Activated CD4-positive, alpha-beta memory T cell treated with anti-CD3 and anti-CD28 coated beads for 36 hours (primary cell): ENCODE results near the gene TPX2. TPM values are rescaled to one million over a fixed set of nuclear protein-coding genes. Genes with fewer than 3 reads are reported as not detected.

Experiments used
- CTCF ChIA-PET: fragments of 350-600 bp; sonication (Branson Sonifier 250); formaldehyde crosslinking; loops from one replicate; lab custom pipeline; 2021; ENCODE audit warnings: antibody characterized with exemption, inconsistent platforms; lab: Charles Lee
- POLR2A ChIA-PET: fragments of 350-600 bp; sonication (Branson Sonifier 250); formaldehyde crosslinking; loops from one replicate; lab custom pipeline; 2021; ENCODE audit warnings: antibody characterized with exemption; lab: Charles Lee
- DNase-seq: peaks from one replicate; pipeline ENCODE4 v3.0.0-alpha.2; 2020
- H3K27ac Mint-ChIP-seq: one replicate; pipeline ENCODE4 v1.8.0; 2021; ENCODE audit warnings: mixed read lengths
- H3K27me3 Mint-ChIP-seq: one replicate; pipeline ENCODE4 v1.8.0; 2021; ENCODE audit warnings: mixed read lengths
- H3K36me3 Mint-ChIP-seq: one replicate; pipeline ENCODE4 v1.8.0; 2021; ENCODE audit warnings: mixed read lengths
- H3K4me1 Mint-ChIP-seq: one replicate; pipeline ENCODE4 v1.8.0; 2021; ENCODE audit warnings: low read depth, mixed read lengths
- H3K4me3 Mint-ChIP-seq: one replicate; pipeline ENCODE4 v1.8.0; 2021; ENCODE audit warnings: mild to moderate bottlenecking, mixed read lengths
- H3K9me3 Mint-ChIP-seq: one replicate; pipeline ENCODE4 v1.8.0; 2021; ENCODE audit warnings: mixed read lengths
- intact Hi-C: fragments of 100-400 bp; cut with micrococcal nuclease; formaldehyde crosslinking; loops from one replicate; pipeline ENCODE4 v1.15.1; 2023
- total RNA-seq, 2 experiments: library from RNA; stranded (reverse); gene quantifications; one replicate each; pipeline ENCODE4 v1.2.3, GENCODE V29; 2021

Gene TPX2
- total RNA-seq, 2 experiments from 2014 or later: 149 TPM

DNA sequence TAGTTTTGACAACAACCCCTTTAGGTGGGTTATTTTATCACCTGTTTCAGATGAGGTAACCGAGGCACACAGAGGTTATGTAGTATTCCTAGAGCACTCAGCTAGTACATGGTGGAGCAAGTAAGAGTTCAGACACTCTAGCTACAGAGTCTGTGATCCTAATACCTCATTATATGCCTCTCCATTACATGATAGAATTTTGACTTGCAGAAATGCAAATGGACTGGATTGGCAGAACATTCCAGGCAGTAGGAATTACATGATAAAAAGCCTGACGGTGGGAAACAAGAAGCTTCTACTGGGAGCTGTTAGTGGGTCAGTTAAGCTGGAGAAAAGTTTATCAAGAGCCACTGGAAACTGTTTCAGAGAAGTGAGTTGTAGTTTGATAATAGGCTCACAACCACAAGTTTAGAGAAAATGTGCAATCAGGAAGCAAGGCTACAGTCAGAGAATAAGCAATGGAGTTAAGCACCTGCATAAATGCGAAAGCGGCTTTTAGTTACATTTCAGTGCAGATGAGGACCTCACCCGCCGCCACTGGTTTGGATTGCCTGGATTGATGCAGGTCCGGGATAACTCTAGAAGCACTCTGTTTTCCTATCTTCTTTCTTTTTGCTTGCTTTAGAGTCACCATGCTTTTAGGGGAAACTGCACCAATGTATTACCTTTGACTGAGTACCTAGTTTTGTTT, 45.4 kb downstream of the TPX2 start:
- Mint-ChIP-seq H3K9me3 (no peaks in the 10 kb centered on the region), H3K36me3 (peaks cover 52% of the 10 kb centered on the region), H3K27me3 (no peaks in the 10 kb centered on the region), H3K4me1 (no peaks in the 10 kb centered on the region), H3K27ac (no peak overlapping the region), H3K4me3 (no peak overlapping the region)
- no peak for DNase-seq
- intact Hi-C loops: no loop called here
- CTCF ChIA-PET: interaction anchor here (1.2 kb wide), 1 partner anchor 68 kb away, joined by 3 read pairs; no protein-coding TSS in a partner anchor
- POLR2A ChIA-PET: no interaction called here

DNA sequence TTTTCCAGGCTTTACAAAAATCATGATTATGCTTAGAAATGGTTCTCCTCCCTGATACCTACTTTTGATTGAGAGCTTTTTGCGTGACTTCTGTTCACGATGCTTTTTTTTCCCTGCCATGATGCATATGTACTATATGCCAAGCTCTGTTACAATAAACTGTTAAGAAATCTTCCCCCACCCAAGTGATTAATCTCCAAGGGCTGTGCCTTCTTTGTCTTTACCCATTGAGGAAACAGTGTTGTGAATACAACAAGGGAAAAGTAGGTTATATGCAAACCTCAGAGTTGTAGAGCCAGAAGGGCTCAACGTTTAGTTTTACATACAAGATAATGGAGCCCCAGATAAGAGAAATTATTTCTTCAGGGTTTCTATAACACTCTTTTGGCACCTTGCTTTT, 46.0 kb downstream of the TPX2 start:
- CTCF ChIA-PET: no interaction called here
- POLR2A ChIA-PET: no interaction called here
- no peaks in the 10 kb centered on the region for H3K27me3 Mint-ChIP-seq
- H3K27ac Mint-ChIP-seq: no peak overlapping the region
- intact Hi-C loops: no loop called here
- H3K4me3 Mint-ChIP-seq: no peak overlapping the region
- H3K4me1 Mint-ChIP-seq: no peaks in the 10 kb centered on the region
- H3K9me3 Mint-ChIP-seq: no peaks in the 10 kb centered on the region
- DNase-seq: no peak
- H3K36me3 Mint-ChIP-seq: peaks cover 49% of the 10 kb centered on the region

DNA sequence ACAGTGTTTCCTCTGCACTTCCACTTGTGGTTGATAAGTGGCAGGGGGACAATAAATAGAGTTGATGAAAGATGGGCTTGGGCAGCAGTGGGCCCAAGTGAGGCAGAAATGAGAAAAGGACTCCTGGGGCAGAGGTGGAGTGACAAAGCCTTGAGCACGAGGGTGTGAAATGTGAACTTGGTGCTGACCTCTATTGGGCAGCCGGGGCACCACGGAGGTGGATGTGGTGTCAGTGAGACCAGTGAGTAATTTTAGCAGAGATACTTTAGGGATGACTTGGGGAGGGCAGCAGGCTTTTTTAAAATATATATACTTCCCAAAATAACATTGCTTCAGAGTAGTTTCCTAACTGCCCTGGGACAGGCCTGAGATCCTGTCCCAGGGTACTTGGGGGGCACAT, 49.5 kb downstream of the TPX2 start:
- no peaks in the 10 kb centered on the region for H3K4me1 Mint-ChIP-seq
- DNase-seq: peak; percentile 13
- intact Hi-C loops: no loop called here
- H3K4me3 Mint-ChIP-seq: no peak overlapping the region
- no peaks in the 10 kb centered on the region for H3K27me3 Mint-ChIP-seq
- H3K9me3 Mint-ChIP-seq: no peaks in the 10 kb centered on the region
- ChIA-PET POLR2A (no interaction called here), CTCF (no interaction called here)
- H3K36me3 Mint-ChIP-seq: peaks cover 48% of the 10 kb centered on the region
- H3K27ac Mint-ChIP-seq: no peak overlapping the region

- H3K4me3 Mint-ChIP-seq: no peak overlapping the region
- peaks cover 47% of the 10 kb centered on the region for H3K36me3 Mint-ChIP-seq
- no peaks in the 10 kb centered on the region for H3K9me3 Mint-ChIP-seq
- no peaks in the 10 kb centered on the region for H3K27me3 Mint-ChIP-seq
- ChIA-PET POLR2A (no interaction called here), CTCF (interaction anchor here (0.7 kb wide), 1 partner anchor 67 kb away, joined by 3 read pairs; no protein-coding TSS in a partner anchor)
- H3K27ac Mint-ChIP-seq: no peak overlapping the region
- DNase-seq: no peak
- no peaks in the 10 kb centered on the region for H3K4me1 Mint-ChIP-seq
- intact Hi-C loops: no loop called here
Measured at GRCh38 chr20:31790401-31790800, 51.3 kb downstream of the TPX2 start.

DNA sequence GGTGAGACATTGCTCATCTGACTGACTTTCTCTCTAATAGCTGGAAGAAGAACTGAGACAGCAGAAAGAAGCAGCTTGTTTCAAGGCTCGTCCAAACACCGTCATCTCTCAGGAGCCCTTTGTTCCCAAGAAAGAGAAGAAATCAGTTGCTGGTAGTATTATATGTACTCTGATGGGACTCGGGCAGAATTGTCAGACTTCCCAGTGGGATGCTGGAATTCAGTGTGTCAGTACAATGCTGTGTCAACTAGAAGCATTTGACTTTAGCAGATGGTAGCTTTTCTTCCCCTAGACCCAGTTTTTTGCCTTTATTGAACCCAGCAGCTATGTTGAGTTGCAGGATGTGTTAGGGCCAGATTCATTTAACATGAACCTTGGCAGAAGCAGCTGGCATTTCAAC, 58.3 kb downstream of the TPX2 start:
- CTCF ChIA-PET: no interaction called here
- POLR2A ChIA-PET: no interaction called here
- no peak for DNase-seq
- H3K27ac Mint-ChIP-seq: no peak overlapping the region
- H3K4me1 Mint-ChIP-seq: no peaks in the 10 kb centered on the region
- H3K9me3 Mint-ChIP-seq: no peaks in the 10 kb centered on the region
- no peaks in the 10 kb centered on the region for H3K27me3 Mint-ChIP-seq
- H3K36me3 Mint-ChIP-seq: peaks cover 66% of the 10 kb centered on the region
- no peak overlapping the region for H3K4me3 Mint-ChIP-seq
- intact Hi-C loops: no loop called here

DNA sequence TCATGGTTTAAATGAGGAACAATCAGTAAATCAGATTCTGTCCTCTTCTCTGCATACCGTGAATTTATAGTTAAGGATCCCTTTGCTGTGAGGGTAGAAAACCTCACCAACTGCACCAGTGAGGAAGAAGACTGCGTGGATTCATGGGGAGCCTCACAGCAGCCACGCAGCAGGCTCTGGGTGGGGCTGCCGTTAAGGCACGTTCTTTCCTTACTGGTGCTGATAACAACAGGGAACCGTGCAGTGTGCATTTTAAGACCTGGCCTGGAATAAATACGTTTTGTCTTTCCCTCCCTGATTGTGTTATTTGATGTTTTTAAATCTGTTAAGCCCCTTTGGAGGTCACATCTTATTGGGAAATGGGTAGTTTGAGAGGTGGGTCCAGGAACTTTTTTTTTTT, 62.4 kb downstream of the TPX2 start:
- H3K4me3 Mint-ChIP-seq: no peak overlapping the region
- DNase-seq: no peak
- H3K27ac Mint-ChIP-seq: no peak overlapping the region
- no peaks in the 10 kb centered on the region for H3K27me3 Mint-ChIP-seq
- H3K36me3 Mint-ChIP-seq: peaks cover 38% of the 10 kb centered on the region
- no peaks in the 10 kb centered on the region for H3K9me3 Mint-ChIP-seq
- CTCF ChIA-PET: no interaction called here
- intact Hi-C loops: no loop called here
- peaks cover 13% of the 10 kb centered on the region for H3K4me1 Mint-ChIP-seq
- POLR2A ChIA-PET: no interaction called here

DNA sequence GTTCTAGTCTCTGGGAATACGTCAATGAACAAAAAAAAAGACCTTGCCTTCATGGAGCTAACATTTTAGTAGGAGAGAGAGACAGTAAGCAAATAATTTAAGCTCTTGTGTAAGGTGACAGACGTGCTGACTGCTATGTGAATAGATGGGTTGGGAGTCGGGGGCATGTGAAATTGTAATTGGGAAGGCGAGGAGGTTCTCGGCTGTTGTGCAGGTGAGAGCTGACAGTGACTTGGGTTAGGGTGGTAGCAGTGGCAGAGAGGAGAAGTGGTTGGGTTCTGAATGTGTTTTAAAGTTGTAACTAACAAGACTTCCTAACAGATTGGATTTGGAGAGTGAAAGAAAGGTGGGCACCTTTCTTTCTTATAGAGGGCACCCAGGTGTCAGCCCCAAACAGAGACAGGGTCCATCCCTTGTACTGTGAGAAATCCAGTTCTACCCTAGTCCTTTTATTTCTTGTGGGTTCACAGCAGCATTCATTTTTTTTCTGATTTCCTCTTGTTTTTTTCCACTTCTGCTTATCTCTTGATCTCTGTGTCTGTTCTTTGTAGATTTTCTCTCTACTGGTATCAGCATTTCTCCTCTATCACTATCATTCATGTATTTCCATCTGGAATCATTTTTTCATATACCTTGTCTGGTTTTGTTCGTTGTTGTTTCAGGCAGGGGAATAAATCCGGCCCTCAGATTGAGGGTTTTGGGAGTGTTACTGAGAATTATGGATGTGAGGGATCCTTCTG, 64.6 kb downstream of the TPX2 start:
- no peak overlapping the region for H3K4me3 Mint-ChIP-seq
- intact Hi-C loops: no loop called here
- H3K27ac Mint-ChIP-seq: no peak overlapping the region
- H3K9me3 Mint-ChIP-seq: no peaks in the 10 kb centered on the region
- ChIA-PET CTCF (no interaction called here), POLR2A (no interaction called here)
- H3K27me3 Mint-ChIP-seq: no peaks in the 10 kb centered on the region
- H3K36me3 Mint-ChIP-seq: peaks cover 25% of the 10 kb centered on the region
- no peak for DNase-seq
- peaks cover 13% of the 10 kb centered on the region for H3K4me1 Mint-ChIP-seq

- no peak overlapping the region for H3K4me3 Mint-ChIP-seq
- POLR2A ChIA-PET: no interaction called here
- intact Hi-C loops: no loop called here
- CTCF ChIA-PET: interaction anchor here (1.3 to 1.6 kb wide), 3 partner anchors 17 to 172 kb away, joined by 3 to 6 read pairs (median 5); no protein-coding TSS in a partner anchor
- H3K27me3 Mint-ChIP-seq: no peaks in the 10 kb centered on the region
- H3K4me1 Mint-ChIP-seq: peaks cover 13% of the 10 kb centered on the region
- no peak overlapping the region for H3K27ac Mint-ChIP-seq
- H3K36me3 Mint-ChIP-seq: peaks cover 4% of the 10 kb centered on the region
- H3K9me3 Mint-ChIP-seq: no peaks in the 10 kb centered on the region
- DNase-seq: no peak
Measured at GRCh38 chr20:31806564-31807355, 67.7 kb downstream of the TPX2 start.

DNA sequence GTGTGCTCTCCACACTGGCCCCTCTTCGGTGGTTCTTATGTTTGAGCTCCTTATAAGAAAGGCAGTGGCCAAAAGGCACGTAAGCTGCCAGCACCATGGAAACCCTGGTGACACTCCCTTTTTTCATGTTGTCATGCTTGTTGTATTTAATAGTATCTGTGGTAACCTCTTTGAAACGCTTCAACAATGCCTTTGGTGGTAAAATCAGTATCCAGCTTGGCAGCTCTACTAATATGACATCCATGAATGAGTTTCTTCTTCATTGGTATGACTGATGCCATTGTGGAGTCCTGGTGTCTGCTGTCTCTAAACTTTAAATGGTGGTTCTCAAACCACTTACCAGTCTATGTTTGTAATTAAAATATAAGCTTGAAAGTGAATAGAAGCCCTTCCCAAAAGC, 69.4 kb downstream of the TPX2 start:
- Mint-ChIP-seq H3K36me3 (no peaks in the 10 kb centered on the region), H3K4me1 (peaks cover 10% of the 10 kb centered on the region), H3K27ac (no peak overlapping the region), H3K27me3 (no peaks in the 10 kb centered on the region), H3K9me3 (no peaks in the 10 kb centered on the region), H3K4me3 (no peak overlapping the region)
- ChIA-PET CTCF (interaction anchor here (1.1 to 1.9 kb wide), 5 partner anchors 9 to 970 kb away, joined by 3 to 10 read pairs (median 3); no protein-coding TSS in a partner anchor), POLR2A (no interaction called here)
- intact Hi-C loops: no loop called here
- DNase-seq: no peak

DNA sequence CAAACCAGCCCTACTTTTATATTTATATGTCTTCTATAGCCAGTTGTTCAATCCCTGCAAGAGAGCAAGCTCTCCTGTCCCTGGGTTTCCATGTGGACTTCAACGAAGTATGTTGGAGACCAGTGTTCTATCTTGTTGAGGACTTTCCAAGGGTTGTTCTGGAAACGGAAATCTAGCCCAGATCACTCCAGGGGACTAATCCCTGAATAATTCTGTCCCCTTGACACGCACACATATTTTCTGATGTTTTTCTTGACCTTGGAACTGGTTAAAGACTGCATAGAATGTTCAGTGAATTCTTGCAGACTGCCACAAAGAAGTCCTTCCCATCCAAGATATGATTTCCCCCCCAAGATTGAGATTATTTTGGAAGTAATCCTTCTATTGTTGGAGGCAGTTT, 70.6 kb downstream of the TPX2 start:
- intact Hi-C loops: no loop called here
- no peaks in the 10 kb centered on the region for H3K36me3 Mint-ChIP-seq
- POLR2A ChIA-PET: interaction anchor here (0.6 kb wide), 1 partner anchor 68 kb away, joined by 3 read pairs; no protein-coding TSS in a partner anchor
- no peaks in the 10 kb centered on the region for H3K27me3 Mint-ChIP-seq
- H3K9me3 Mint-ChIP-seq: no peaks in the 10 kb centered on the region
- CTCF ChIA-PET: interaction anchor here (1.4 to 1.9 kb wide), 2 partner anchors 13 to 969 kb away, joined by 3 to 10 read pairs; no protein-coding TSS in a partner anchor
- no peak overlapping the region for H3K27ac Mint-ChIP-seq
- no peaks in the 10 kb centered on the region for H3K4me1 Mint-ChIP-seq
- DNase-seq: no peak
- no peak overlapping the region for H3K4me3 Mint-ChIP-seq

- Mint-ChIP-seq H3K36me3 (no peaks in the 10 kb centered on the region), H3K4me3 (no peak overlapping the region), H3K27ac (no peak overlapping the region), H3K27me3 (no peaks in the 10 kb centered on the region), H3K9me3 (no peaks in the 10 kb centered on the region), H3K4me1 (no peaks in the 10 kb centered on the region)
- intact Hi-C loops: no loop called here
- ChIA-PET CTCF (interaction anchor here (1.9 kb wide), 1 partner anchor 12 kb away, joined by 4 read pairs; no protein-coding TSS in a partner anchor), POLR2A (no interaction called here)
- no peak for DNase-seq
Measured at GRCh38 chr20:31811198-31811597, 72.1 kb downstream of the TPX2 start.
